ENCODE data around the gene RNU6-1. TPM values are rescaled to one million over a fixed set of nuclear protein-coding genes. Genes with fewer than 3 reads are reported as not detected.

Gene RNU6-1
- total and polyA plus RNA-seq, 2 experiments from 2014 or later = not detected

DNA sequence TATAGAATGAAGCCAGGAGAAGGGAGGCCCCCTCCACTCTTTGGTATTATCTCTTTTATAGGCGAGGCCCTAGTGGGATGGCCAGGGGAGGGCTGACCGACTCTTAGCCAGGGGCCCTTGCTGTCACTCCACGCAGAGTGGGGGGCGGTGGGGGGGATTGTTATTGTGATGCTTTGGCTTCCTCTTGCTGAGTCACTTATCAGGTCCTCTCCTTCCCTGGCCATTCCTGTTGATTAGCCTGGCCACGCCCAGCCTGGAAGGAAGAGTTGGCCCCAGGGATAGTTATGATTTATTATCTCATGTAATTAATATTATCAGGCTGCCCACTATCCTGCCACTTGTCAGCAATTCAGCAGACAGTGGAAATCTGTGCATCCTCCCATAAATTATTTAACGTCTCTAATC lies 40.0 kb downstream of the RNU6-1 start:
- H3K79me2 ChIP-seq (ENCODE audit: insufficient read depth) = no peaks in the 10 kb centered on the region
- no peaks in the 10 kb centered on the region for H4K20me1 ChIP-seq (ENCODE audit: insufficient read depth)
- H3K9me3 ChIP-seq (ENCODE audit: low read depth) = no peaks in the 10 kb centered on the region
- WGBS, 2 experiments (ENCODE audit: low coverage in 1 of 2, low lambda C conversion rate in 2 of 2, missing lambda C conversion rate in 2 of 2) = 71 to 86% methylated on average over 6 of the region's 6 CpGs
- no peak overlapping the region for H3K27ac ChIP-seq
- no peak overlapping the region for H2AFZ ChIP-seq
- H3K4me1 ChIP-seq (ENCODE audit: insufficient read depth) = no peaks in the 10 kb centered on the region
- TF ChIP-seq EZH2phosphoT487 (IDR thresholded peaks at IDR 0.05; ENCODE audit: insufficient read depth, low read depth) = no peak
- no peak for TF ChIP-seq EZH2 (IDR thresholded peaks at IDR 0.05; ENCODE audit: insufficient read depth, poor library complexity, severe bottlenecking)
- DNase-seq = no peak
- H3K36me3 ChIP-seq (ENCODE audit: low read depth) = no peaks in the 10 kb centered on the region; the same call in 1 of the 2 replicates
- no peak overlapping the region for H3K9ac ChIP-seq
- no peaks in the 10 kb centered on the region for H3F3A ChIP-seq (ENCODE audit: insufficient read depth)
- no peaks in the 10 kb centered on the region for H3K9me2 ChIP-seq (ENCODE audit: insufficient read depth)
- no peak overlapping the region for H3K4me3 ChIP-seq
- H3K4me2 ChIP-seq (ENCODE audit: unreplicated experiment) = no peak overlapping the region
- H3K27me3 ChIP-seq (replicated peaks; ENCODE audit: insufficient read depth) = no peaks in the 10 kb centered on the region
- in situ Hi-C loops (cut with MboI) = no loop called here

- TF ChIP-seq EZH2phosphoT487 (IDR thresholded peaks at IDR 0.05; ENCODE audit: insufficient read depth, low read depth) = no peak
- no peak for TF ChIP-seq EZH2 (IDR thresholded peaks at IDR 0.05; ENCODE audit: insufficient read depth, poor library complexity, severe bottlenecking)
- Histone ChIP-seq H3K9me3 (ENCODE audit: low read depth) (no peaks in the 10 kb centered on the region), H4K20me1 (ENCODE audit: insufficient read depth) (no peaks in the 10 kb centered on the region), H2AFZ (no peak overlapping the region), H3K4me2 (ENCODE audit: unreplicated experiment) (no peak overlapping the region), H3F3A (ENCODE audit: insufficient read depth) (no peaks in the 10 kb centered on the region), H3K27me3 (replicated peaks; ENCODE audit: insufficient read depth) (no peaks in the 10 kb centered on the region), H3K27ac (no peak overlapping the region), H3K79me2 (ENCODE audit: insufficient read depth) (no peaks in the 10 kb centered on the region), H3K9me2 (ENCODE audit: insufficient read depth) (no peaks in the 10 kb centered on the region), H3K4me3 (no peak overlapping the region), H3K9ac (no peak overlapping the region), H3K36me3 (ENCODE audit: low read depth) (peaks cover 3% of the 10 kb centered on the region; the same call in 1 of the 2 replicates), H3K4me1 (ENCODE audit: insufficient read depth) (no peaks in the 10 kb centered on the region)
- 74 to 75% methylated on average over 4 of the region's 4 CpGs for WGBS, 2 experiments (ENCODE audit: low coverage in 1 of 2, low lambda C conversion rate in 2 of 2, missing lambda C conversion rate in 2 of 2)
- DNase-seq = no peak
- in situ Hi-C loops (cut with MboI) = no loop called here
These were observed 43.4 kb downstream of the RNU6-1 start for GRCh38 chr15:67796196-67797127.

DNA sequence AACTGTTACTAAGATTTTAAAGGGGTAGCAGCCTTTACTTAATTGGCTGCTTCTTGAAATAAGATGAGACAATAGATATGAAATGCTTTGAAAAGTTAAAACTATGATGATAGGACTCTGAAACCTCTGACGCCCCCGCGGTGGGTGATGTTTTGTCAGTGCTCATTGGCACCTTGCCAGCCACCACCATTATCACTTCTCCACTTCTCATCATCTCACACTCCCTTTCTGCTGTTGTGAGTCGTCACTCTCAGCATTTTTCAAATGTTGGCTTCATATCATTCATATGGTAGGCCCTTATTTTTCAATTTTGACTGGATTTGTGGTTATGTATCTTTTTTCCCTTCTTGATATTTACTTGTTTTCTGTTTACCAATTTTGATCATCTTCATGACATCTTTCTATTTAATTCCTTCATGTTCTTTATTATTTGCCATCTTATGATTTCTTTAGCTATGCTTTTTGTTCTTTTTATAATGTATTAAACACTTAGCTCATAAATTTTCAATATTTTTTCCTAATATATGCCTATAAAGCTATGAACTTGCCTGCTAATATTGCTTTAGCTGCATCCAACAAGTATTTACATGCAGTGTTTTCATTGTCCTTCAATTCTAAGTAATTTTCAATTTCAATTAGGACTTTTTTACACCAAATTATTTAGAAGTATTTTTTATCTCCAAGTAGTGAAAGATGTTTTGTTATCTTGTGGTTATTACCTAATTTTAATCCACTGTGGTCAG lies 44.8 kb downstream of the RNU6-1 start:
- H3K79me2 ChIP-seq (ENCODE audit: insufficient read depth) = no peaks in the 10 kb centered on the region
- TF ChIP-seq EZH2 (IDR thresholded peaks at IDR 0.05; ENCODE audit: insufficient read depth, poor library complexity, severe bottlenecking) (no peak), EZH2phosphoT487 (IDR thresholded peaks at IDR 0.05; ENCODE audit: insufficient read depth, low read depth) (no peak)
- H3K4me1 ChIP-seq (ENCODE audit: insufficient read depth) = no peaks in the 10 kb centered on the region
- no peaks in the 10 kb centered on the region for H3K9me3 ChIP-seq (ENCODE audit: low read depth)
- H3K36me3 ChIP-seq (ENCODE audit: low read depth) = peaks cover 3% of the 10 kb centered on the region; the same call in 1 of the 2 replicates
- no peak for DNase-seq
- no peak overlapping the region for H3K27ac ChIP-seq
- no peaks in the 10 kb centered on the region for H3F3A ChIP-seq (ENCODE audit: insufficient read depth)
- H3K9ac ChIP-seq = no peak overlapping the region
- H4K20me1 ChIP-seq (ENCODE audit: insufficient read depth) = no peaks in the 10 kb centered on the region
- H3K9me2 ChIP-seq (ENCODE audit: insufficient read depth) = no peaks in the 10 kb centered on the region
- H3K4me3 ChIP-seq = no peak overlapping the region
- WGBS, 2 experiments (ENCODE audit: low coverage in 1 of 2, low lambda C conversion rate in 2 of 2, missing lambda C conversion rate in 2 of 2) = 78 to 86% methylated on average over 4 of the region's 4 CpGs
- in situ Hi-C loops (cut with MboI) = no loop called here
- H3K4me2 ChIP-seq (ENCODE audit: unreplicated experiment) = no peak overlapping the region
- H3K27me3 ChIP-seq (replicated peaks; ENCODE audit: insufficient read depth) = no peaks in the 10 kb centered on the region
- H2AFZ ChIP-seq = no peak overlapping the region

GRCh38 chr15:67792250-67792942 lies 47.4 kb downstream of the RNU6-1 start:
- H3K9me3 ChIP-seq (ENCODE audit: low read depth) = no peaks in the 10 kb centered on the region
- no peak overlapping the region for H3K4me2 ChIP-seq (ENCODE audit: unreplicated experiment)
- H3K4me3 ChIP-seq = no peak overlapping the region
- H3K36me3 ChIP-seq (ENCODE audit: low read depth) = peaks cover 3% of the 10 kb centered on the region; the same call in 1 of the 2 replicates
- WGBS, 2 experiments (ENCODE audit: low coverage in 1 of 2, low lambda C conversion rate in 2 of 2, missing lambda C conversion rate in 2 of 2) = 59 to 65% methylated on average over 8 of the region's 8 CpGs
- DNase-seq = no peak
- H4K20me1 ChIP-seq (ENCODE audit: insufficient read depth) = no peaks in the 10 kb centered on the region
- H2AFZ ChIP-seq = no peak overlapping the region
- no peaks in the 10 kb centered on the region for H3K9me2 ChIP-seq (ENCODE audit: insufficient read depth)
- H3K27ac ChIP-seq = no peak overlapping the region
- H3F3A ChIP-seq (ENCODE audit: insufficient read depth) = no peaks in the 10 kb centered on the region
- H3K27me3 ChIP-seq (replicated peaks; ENCODE audit: insufficient read depth) = no peaks in the 10 kb centered on the region
- no peak overlapping the region for H3K9ac ChIP-seq
- H3K79me2 ChIP-seq (ENCODE audit: insufficient read depth) = no peaks in the 10 kb centered on the region
- TF ChIP-seq EZH2phosphoT487 (IDR thresholded peaks at IDR 0.05; ENCODE audit: insufficient read depth, low read depth) = no peak
- no peaks in the 10 kb centered on the region for H3K4me1 ChIP-seq (ENCODE audit: insufficient read depth)
- in situ Hi-C loops (cut with MboI) = no loop called here
